ENCODE measurements around the gene STX11. TPM values are rescaled to one million over a fixed set of nuclear protein-coding genes. Genes with fewer than 3 reads are reported as not detected.

The STX11 gene
- total RNA-seq, 4 donors from 2014 or later: 9.3 to 15.4 (median 11.2) TPM

DNA sequence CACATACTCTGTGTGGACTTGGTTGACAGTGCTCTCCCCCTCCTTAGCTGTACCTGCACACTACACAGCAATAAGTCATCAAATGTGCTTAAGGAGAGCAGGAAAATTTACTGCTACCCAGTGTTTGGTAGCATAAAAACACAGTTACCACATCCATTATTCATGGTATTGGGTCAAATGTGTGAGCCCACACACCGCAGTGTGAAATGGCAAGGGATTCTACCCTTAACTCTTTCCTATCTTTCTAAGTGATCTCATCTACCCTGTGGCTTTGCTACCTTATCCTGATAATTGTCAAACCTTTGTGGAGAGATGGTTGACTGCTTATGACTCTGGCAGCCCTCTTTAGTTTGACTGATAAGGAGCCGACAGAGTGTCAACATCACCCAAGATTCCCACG, 47.6 kb downstream of the STX11 start:
- H3K9me3 ChIP-seq: peaks cover 0 to 24% (median 10%) of the 10 kb centered on the region in 3 donors
- H3K36me3 ChIP-seq: no peaks in the 10 kb centered on the region
- H3K27ac ChIP-seq: no peak overlapping the region
- WGBS, 2 donors: 76 to 91% methylated on average over 3 of the region's 3 CpGs
- H3K4me1 ChIP-seq: peaks cover 0 to 23% (median 0%) of the 10 kb centered on the region in 3 donors
- TF ChIP-seq, protein P1, sequence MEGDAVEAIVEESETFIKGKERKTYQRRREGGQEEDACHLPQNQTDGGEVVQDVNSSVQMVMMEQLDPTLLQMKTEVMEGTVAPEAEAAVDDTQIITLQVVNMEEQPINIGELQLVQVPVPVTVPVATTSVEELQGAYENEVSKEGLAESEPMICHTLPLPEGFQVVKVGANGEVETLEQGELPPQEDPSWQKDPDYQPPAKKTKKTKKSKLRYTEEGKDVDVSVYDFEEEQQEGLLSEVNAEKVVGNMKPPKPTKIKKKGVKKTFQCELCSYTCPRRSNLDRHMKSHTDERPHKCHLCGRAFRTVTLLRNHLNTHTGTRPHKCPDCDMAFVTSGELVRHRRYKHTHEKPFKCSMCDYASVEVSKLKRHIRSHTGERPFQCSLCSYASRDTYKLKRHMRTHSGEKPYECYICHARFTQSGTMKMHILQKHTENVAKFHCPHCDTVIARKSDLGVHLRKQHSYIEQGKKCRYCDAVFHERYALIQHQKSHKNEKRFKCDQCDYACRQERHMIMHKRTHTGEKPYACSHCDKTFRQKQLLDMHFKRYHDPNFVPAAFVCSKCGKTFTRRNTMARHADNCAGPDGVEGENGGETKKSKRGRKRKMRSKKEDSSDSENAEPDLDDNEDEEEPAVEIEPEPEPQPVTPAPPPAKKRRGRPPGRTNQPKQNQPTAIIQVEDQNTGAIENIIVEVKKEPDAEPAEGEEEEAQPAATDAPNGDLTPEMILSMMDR (IDR thresholded peaks at IDR 0.05): no peak
- no peak for TF ChIP-seq POLR2A (IDR thresholded peaks at IDR 0.05)
- no peak for DNase-seq
- intact Hi-C loops (cut with DNase I): no loop called here
- no peaks in the 10 kb centered on the region for H3K27me3 ChIP-seq
- H3K4me3 ChIP-seq: no peak overlapping the region

DNA sequence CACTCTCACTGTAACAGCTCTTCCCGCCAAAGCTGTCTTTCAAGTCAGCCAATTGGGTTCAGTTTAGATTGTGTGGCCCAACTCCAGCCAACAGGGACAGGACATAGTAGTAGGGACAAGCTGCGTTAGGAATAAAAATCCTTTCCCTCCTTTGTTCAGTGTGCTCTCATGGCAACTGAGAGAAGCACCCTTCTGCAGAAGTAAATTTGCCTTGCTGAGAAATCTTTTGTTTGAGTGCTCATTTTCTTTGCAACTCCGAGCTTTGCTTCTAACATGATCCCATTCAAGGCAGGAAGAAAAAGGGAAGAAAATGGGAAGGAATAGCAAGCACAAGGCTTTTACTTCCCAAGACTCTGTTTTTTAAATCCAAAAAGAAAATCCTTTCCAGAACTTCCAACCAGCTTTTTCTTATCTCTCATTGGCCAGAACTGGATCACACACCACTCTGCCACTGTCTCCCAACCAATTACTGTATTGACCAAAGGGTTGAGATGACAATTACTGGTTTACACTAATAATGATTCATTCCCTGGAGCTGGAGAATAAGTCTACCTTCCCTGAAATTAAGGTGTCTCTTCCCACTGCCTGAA, 52.7 kb downstream of the STX11 start:
- no peaks in the 10 kb centered on the region for H3K27me3 ChIP-seq
- DNase-seq: no peak
- WGBS, 2 donors: 57 to 74% methylated on average over 3 of the region's 3 CpGs
- intact Hi-C loops (cut with DNase I): no loop called here
- no peaks in the 10 kb centered on the region for H3K36me3 ChIP-seq
- no peaks in the 10 kb centered on the region for H3K4me1 ChIP-seq
- H3K27ac ChIP-seq: no peak overlapping the region
- peaks cover 0 to 38% (median 24%) of the 10 kb centered on the region in 3 donors for H3K9me3 ChIP-seq
- TF ChIP-seq POLR2A (IDR thresholded peaks at IDR 0.05): no peak
- TF ChIP-seq, protein P1 (IDR thresholded peaks at IDR 0.05): no peak
- H3K4me3 ChIP-seq: no peak overlapping the region

DNA sequence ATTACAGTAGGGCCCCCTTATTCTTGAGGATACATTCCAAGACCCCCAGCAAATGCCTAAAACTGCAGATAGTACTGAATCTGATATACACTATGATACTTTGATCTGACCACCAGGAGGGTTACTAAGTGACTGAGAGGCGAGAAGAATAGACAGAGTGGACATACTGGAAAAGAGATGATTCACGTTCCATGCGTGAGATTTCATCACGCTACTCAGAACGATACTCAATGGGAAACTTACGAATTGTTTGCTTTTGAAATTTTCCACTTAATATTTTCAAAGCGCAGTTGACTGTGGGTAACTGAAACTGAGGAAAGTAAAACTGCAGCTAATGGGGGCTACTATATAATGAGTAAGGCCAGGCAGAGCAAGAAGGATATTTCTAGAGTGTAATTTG, 60.8 kb downstream of the STX11 start:
- intact Hi-C loops (cut with DNase I): loop anchor here (5.0 kb wide), 1 partner anchor 104 kb away; no protein-coding TSS in a partner anchor
- peaks cover 0 to 11% (median 0%) of the 10 kb centered on the region in 4 donors for H3K27me3 ChIP-seq
- TF ChIP-seq, protein P1 (IDR thresholded peaks at IDR 0.05): no peak
- no peak for TF ChIP-seq POLR2A (IDR thresholded peaks at IDR 0.05)
- no peak overlapping the region for H3K27ac ChIP-seq
- H3K4me1 ChIP-seq: peaks cover 7 to 13% (median 11%) of the 10 kb centered on the region in 3 donors
- DNase-seq: no peak
- peaks cover 0 to 6% (median 0%) of the 10 kb centered on the region in 3 donors for H3K9me3 ChIP-seq
- WGBS, 2 donors: 78 to 96% methylated on average over 7 of the region's 7 CpGs
- no peak overlapping the region for H3K4me3 ChIP-seq
- no peaks in the 10 kb centered on the region for H3K36me3 ChIP-seq

DNA sequence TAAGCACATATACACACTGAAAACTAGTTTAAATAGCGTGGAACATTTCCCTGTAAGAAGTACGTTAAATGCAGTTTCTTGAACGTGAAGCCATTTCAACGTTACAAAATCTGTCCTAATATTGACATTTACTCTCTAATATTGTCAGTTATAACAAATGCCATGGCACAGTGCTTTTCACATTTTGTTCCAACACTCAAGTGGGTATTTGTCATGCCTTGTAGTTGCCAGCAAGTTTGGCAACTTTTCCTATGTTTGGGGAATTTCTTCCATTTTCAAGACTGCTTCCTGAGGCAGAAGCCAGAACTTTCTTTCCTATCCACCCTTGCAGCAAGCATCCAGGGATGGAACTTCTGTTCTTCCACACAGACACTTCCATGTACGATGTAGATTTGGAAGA, 63.0 kb downstream of the STX11 start:
- intact Hi-C loops (cut with DNase I): loop anchor here (5.0 kb wide), 1 partner anchor 106 kb away; no protein-coding TSS in a partner anchor
- Histone ChIP-seq H3K4me3 (no peak overlapping the region), H3K36me3 (no peaks in the 10 kb centered on the region), H3K27me3 (peaks cover 0 to 11% (median 0%) of the 10 kb centered on the region in 4 donors), H3K27ac (no peak overlapping the region), H3K9me3 (peaks cover 0 to 6% (median 0%) of the 10 kb centered on the region in 3 donors), H3K4me1 (peaks cover 7 to 31% (median 11%) of the 10 kb centered on the region in 3 donors)
- DNase-seq: no peak
- TF ChIP-seq, protein P1 (IDR thresholded peaks at IDR 0.05): no peak
- no peak for TF ChIP-seq POLR2A (IDR thresholded peaks at IDR 0.05)
- WGBS, 2 donors: 83 to 90% methylated on average over 5 of the region's 5 CpGs

DNA sequence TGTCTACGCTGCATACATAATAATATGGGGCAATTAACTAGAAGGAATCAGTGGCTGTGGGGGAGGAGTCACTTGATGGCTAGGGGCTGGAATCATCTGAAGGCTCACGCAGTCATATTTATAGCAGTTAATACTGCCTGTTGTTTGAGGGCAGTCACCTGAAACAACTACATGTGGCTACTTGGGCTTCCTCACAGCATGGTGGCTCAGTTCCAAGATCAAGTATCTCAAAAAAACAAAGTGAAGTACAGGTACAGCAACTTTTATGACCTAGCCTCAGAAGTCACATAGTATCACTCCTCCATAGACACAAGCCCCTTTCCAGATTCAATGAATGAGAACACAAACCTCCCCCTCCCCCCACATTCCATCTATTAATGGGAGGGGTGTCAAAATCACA, 63.7 kb downstream of the STX11 start:
- intact Hi-C loops (cut with DNase I): loop anchor here (5.0 kb wide), 1 partner anchor 107 kb away; no protein-coding TSS in a partner anchor
- no peak overlapping the region for H3K27ac ChIP-seq
- TF ChIP-seq, protein P1 (IDR thresholded peaks at IDR 0.05): no peak
- no peak for TF ChIP-seq POLR2A (IDR thresholded peaks at IDR 0.05)
- no peak overlapping the region for H3K4me3 ChIP-seq
- peaks cover 7 to 31% (median 11%) of the 10 kb centered on the region in 3 donors for H3K4me1 ChIP-seq
- no peak for DNase-seq
- peaks cover 0 to 5% (median 0%) of the 10 kb centered on the region in 4 donors for H3K27me3 ChIP-seq
- H3K9me3 ChIP-seq: peaks cover 0 to 6% (median 0%) of the 10 kb centered on the region in 3 donors
- no peaks in the 10 kb centered on the region for H3K36me3 ChIP-seq
- WGBS, 2 donors: 72 to 79% methylated on average over 2 of the region's 2 CpGs
